HEK293T (cell line): ENCODE data around the gene LRRFIP1.

Experiments
- BHLHE40 ChIP-seq: fragments of 450-650 bp; IDR thresholded peaks from 2 replicates; pipeline ENCODE4 v1.6.1; 2016; ENCODE audit warnings: mild to moderate bottlenecking, moderate library complexity, borderline replicate concordance
- ELF4 ChIP-seq: fragments of 450-650 bp; IDR thresholded peaks from 2 replicates; pipeline ENCODE4 v1.6.1; 2017; ENCODE audit warnings: antibody characterized with exemption
- FOXA1 ChIP-seq: fragments of 450-650 bp; IDR thresholded peaks from 2 replicates; pipeline ENCODE4 v1.6.1; 2016; ENCODE audit warnings: mild to moderate bottlenecking
- HDGF ChIP-seq: fragments of 450-650 bp; IDR thresholded peaks from 2 replicates; pipeline ENCODE4 v1.6.1; 2017; ENCODE audit warnings: antibody characterized with exemption, borderline replicate concordance
- L3MBTL2 ChIP-seq: fragments of 450-650 bp; conservative IDR thresholded peaks from 2 replicates; pipeline ENCODE4 v1.6.1; 2016; ENCODE audit warnings: mild to moderate bottlenecking
- SP1 ChIP-seq: fragments of 450-650 bp; IDR thresholded peaks from 2 replicates; pipeline ENCODE4 v1.6.1; 2017
- SUZ12 ChIP-seq: fragments of 450-650 bp; IDR thresholded peaks from 2 replicates; pipeline ENCODE4 v1.6.1; 2016; ENCODE audit warnings: mild to moderate bottlenecking
- TARDBP ChIP-seq: fragments of 450-650 bp; IDR thresholded peaks from 2 replicates; pipeline ENCODE4 v1.6.1; 2016

DNA sequence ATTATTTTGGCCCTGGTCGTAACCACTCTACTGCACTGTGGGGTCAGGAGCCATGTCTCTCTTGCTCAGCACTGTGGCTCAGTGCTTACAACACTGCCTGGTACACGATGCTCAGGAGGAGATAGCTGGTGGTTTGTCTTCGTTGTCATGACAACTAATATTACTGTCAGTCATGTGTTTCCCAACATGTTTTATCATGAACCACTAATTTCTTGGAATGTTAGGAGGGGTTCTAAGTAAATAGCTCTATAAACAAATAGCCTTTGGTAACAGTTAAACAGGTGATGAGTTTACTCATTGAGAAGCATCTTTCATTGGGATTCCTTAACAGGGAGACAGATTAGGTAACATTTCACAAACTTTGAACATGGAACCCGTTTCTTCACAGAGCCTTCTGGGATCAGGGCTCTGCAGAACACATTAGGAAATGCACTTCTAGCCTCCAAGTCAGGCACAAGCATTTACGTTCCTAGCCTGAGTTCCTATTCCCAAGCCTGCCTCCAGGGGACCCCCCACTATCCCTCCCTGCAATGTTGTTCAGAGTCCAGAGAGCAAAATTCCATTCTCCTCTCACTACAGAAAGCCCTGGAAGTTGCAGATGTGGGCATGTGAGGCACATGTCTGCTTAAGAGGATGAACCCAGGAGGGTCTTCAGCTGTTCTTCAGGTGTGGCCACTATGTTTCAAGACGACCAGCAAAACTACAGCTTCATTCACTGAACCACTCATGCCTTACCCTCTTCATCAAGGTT is 164.8 kb downstream of the LRRFIP1 start:
- TF ChIP-seq SP1 (no peak), HDGF (no peak), ELF4 (no peak), SUZ12 (no peak), BHLHE40 (no peak), L3MBTL2 (no peak), TARDBP (no peak), FOXA1 (no peak)
